GM12892 (cell line): Measurements from ENCODE around the gene CNOT10.

ENCODE experiments used
- POLR2A ChIP-seq: IDR thresholded peaks from 2 replicates; pipeline ENCODE4 v1.6.1; 2011; ENCODE audit warnings: low read depth, low read length, control low read depth
- POLR2AphosphoS5 ChIP-seq: IDR thresholded peaks from 2 replicates; pipeline ENCODE4 v1.6.1; 2011; ENCODE audit warnings: low read depth, low read length, control low read depth

GRCh38 chr3:32821686-32822296 is 136.8 kb downstream of the CNOT10 start:
- TF ChIP-seq POLR2A: no peak
- no peak for TF ChIP-seq POLR2AphosphoS5
